ENCODE data around the gene ACTL6B.

Gene ACTL6B

GRCh38 chr7:100683659-100684533 lies 27.6 kb upstream of the ACTL6B start:
- DNase-seq (ENCODE audit: low spot score), result no peak

GRCh38 chr7:100682991-100683658 lies 26.9 kb upstream of the ACTL6B start:
- no peak for DNase-seq (ENCODE audit: low spot score)

GRCh38 chr7:100682228-100682741 lies 26.0 kb upstream of the ACTL6B start:
- DNase-seq (ENCODE audit: low spot score), result no peak

DNA sequence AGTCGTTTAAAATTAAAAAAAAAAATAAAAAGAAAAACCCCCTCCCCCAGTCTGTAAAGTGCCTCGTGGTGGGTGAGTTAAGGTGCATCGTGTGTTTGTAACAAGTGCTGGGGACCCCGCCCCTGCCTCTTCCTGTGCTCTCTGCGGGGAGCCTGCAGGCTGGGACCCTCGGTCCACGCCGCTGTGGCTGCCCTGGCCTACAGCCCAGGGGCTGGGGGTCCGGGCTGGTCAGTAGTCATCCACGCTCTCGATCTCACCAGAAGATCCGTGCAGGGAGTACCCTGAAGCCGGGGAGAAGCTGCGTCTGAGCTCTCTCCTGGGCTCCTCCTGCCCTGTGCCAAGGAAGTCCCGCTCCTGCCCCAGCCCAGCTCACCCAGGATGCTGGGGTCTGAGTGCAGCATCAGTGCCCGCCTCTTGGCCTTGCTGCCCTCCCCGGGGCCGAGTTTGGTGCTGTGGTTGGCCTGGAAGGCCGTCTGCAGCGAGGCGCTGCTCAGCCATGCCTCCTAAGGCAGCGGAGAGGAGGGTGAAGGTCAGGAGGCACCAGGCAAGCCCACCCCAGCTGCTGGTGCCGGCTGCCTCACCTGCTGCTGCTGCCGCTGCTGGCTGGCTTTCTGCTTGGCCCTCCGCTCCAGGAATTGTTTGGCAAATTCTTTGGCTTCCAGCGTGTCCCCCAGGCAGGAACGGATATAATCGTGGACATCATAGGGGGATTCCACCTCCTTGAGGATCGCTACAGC lies 25.4 kb upstream of the ACTL6B start:
- no peak for DNase-seq (ENCODE audit: low spot score)

GRCh38 chr7:100680576-100681271 lies 24.5 kb upstream of the ACTL6B start:
- DNase-seq (ENCODE audit: low spot score), result no peak

GRCh38 chr7:100679927-100680575 lies 23.8 kb upstream of the ACTL6B start:
- DNase-seq (ENCODE audit: low spot score), result no peak

- no peak for DNase-seq (ENCODE audit: low spot score)
Observed at GRCh38 chr7:100679129-100679926, 23.1 kb upstream of the ACTL6B start.

- no peak for DNase-seq (ENCODE audit: low spot score)
Observed at GRCh38 chr7:100678291-100678984, 22.2 kb upstream of the ACTL6B start.

- no peak for DNase-seq (ENCODE audit: low spot score)
Observed at GRCh38 chr7:100677308-100678267, 21.3 kb upstream of the ACTL6B start.

DNA sequence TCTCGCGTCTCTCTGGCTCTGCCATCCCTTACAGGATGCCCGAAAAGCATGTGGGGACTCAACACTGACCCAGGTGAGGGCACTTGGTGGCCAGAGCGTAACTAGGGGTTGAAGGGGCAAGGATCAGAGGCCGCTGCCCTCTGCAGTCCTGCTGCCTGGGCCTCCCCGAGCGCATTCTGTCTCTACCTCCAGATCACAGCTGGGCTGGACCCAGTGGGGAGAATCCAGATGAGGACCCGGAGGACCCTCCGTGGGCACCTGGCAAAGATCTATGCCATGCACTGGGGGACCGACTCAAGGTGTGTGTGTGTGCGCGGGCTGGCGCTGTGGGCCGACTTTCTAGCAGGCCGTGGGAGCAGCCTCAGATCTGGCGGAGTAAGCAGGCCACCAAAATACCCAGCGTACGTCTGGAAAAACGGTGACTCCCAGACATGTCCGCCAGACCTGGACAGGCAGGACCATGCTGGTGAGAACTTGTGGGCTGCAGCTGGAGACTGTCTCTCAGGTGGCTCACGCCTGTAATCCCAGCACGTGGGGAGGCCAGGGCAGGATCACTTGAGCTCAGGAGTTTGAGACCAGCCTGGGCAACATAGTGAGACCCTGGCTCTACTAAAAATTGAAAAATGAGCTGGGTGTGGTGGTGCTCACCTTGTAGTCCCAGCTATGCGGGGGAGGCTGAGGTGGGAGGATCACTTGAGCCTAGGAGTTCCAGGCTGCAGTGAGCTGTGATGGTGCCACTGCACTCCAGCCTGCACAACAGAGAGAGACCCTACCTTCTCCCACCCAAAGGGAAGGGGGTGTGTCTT lies 20.5 kb upstream of the ACTL6B start:
- no peak for DNase-seq (ENCODE audit: low spot score)

DNA sequence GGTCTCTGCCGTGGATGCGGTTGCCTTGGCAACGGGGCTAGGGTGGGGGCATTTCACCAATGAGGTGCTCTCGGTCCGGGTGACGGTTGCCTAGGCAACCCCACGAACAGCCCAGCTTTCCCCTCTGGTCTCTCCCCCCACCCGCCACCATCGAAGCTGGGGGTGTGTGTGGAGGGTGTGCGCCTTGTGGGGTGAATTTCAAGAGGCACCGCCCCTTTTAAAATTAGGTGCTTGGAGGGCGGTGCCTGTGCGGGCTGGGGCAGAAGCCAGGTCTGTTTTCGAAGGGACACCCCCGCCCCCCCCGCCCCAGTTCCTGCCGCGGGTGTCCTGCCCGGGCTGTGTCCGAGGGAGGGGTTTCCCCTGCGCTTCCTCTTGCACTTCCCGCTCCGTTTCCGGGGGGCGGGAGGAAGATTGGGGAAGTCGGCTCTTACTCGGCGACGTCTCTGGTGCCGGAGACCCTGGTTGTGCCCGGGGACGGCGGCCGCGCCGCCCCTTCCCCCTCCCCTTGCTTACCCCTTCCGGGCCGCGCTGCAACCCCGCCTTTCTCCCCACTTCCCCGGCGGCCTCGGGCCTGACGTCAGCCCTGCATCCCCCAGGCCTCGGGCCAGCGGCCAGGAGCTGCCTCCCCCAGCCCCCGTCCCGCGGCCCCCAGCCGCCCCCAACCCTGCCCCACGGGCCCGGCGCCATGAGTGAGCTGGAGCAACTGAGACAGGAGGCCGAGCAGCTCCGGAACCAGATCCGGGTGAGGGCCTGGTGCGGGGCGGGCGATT lies 19.5 kb upstream of the ACTL6B start:
- DNase-seq (ENCODE audit: low spot score), result peak; percentile 71

DNA sequence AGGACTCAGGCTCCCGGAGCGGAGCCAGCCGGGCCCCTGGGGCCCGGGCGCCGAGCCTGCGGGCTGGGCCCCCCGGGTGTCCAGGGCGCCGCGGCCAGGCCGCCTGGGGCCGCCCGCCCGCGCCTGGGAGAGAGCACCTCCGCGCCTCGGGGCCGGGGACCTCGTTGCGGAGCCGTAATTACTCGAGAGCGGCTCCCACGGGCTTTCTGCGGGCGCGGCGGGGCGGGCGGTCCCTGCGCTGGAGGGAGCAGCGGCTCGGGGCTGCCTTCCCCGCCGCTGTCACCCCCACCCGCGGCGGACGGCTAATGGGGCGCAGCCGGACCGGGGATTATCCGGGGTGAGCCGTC lies 18.8 kb upstream of the ACTL6B start:
- no peak for DNase-seq (ENCODE audit: low spot score)

- DNase-seq (ENCODE audit: low spot score), result no peak
Observed at GRCh38 chr7:100674411-100675104, 18.3 kb upstream of the ACTL6B start.

DNA sequence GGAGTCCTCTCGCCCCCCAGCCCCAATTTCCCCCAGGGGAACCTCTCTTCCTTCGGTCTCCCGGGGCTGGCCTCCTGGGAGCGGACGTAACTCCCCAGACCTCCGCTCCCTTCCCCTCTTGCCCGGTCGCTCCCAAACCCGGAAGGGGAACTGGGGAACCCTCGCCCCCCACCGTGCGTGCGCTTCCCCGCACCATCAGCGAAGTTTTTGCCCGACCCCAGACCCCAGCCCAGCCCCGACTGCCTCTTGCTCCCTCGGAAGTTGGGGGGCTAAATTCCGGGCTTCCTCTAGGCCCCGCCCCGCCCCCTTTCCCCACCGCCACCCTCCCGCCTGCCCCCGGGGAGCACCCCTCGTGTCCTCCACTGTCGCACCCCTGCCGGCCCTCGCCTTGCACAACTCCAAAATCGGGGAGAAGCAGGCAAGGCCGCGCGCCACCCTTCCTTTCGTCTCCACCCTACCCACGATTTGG lies 17.7 kb upstream of the ACTL6B start:
- DNase-seq (ENCODE audit: low spot score), result no peak

DNA sequence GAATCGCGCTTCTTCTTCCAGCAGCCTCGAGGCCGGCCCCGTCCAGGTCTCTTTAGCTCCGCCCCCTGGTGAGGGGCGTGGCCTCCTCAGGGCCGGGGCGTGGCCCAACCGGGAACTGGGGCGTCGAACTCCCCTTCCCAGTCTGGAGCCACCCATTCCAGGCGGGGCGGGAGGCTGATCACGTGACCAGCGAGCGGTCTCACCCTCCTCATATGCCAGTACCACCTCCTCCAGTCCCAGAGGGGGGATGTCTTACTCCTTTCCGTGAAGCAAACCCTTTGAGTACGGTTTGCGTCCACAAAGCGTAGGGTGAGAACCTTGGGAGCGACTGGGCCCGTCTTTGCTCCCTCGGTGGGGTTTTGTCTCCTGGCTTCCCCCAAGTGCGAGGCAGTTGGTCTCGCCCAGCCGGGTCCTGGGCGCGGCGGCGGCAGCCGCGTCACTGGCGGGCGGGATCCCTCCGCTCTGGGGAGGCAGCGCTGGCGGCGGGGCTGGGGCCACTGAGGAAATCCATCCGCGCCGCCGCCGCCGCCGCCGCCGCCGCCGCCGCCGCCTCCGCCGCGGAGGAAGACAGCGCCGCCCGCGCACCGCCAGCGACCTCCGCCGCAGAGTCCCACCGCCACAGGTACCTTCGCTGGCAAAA lies 17.2 kb upstream of the ACTL6B start, which contains the start of gene GNB2:
Gene GNB2 (plus strand): TSS at position 439 of the 640 bp plus-strand sequence. CDS start 2,526 bp downstream, outside the sequence.
- DNase-seq (ENCODE audit: low spot score), result peak; percentile 98

Measured in globus pallidus (tissue), 1 donor.